ENCODE results near the gene SP5. TPM values are rescaled to one million over a fixed set of nuclear protein-coding genes. Genes with fewer than 3 reads are reported as not detected.

SP5 gene
- total and polyA plus RNA-seq, 9 of the 15 experiments (the other 6 are each of a cell fraction or from before 2014, with no cell fraction given) = 0.03 to 1.7 (median 0.16) TPM; not detected in 1

DNA sequence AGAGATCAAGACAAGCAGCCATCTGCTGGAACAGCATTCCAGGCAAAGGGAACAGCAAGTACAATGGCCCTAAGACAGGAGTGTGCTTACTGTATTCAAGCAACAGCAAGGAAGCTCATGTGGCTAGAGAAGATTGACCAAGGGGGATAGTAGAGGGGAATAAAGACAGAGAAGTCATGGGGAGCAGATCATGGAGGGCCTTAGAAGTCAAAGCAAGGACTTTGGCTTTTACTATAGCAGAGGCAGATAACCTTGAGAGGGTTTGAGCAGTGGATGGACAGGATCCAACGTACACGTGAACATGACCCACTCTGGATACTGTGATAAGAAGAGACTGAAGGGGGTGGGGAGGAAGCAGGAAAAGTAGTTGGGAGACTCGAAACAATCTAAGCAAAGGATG is 26.9 kb downstream of the SP5 start (continued):
- TF ChIP-seq, protein P1, sequence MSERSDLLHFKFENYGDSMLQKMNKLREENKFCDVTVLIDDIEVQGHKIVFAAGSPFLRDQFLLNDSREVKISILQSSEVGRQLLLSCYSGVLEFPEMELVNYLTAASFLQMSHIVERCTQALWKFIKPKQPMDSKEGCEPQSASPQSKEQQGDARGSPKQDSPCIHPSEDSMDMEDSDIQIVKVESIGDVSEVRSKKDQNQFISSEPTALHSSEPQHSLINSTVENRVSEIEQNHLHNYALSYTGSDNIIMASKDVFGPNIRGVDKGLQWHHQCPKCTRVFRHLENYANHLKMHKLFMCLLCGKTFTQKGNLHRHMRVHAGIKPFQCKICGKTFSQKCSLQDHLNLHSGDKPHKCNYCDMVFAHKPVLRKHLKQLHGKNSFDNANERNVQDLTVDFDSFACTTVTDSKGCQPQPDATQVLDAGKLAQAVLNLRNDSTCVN (CRISPR knock-in tag; IDR thresholded peaks at IDR 0.05) = 0 out of 2 replicates have a peak, but pooled peaks have one; percentile 44
- TF ChIP-seq ZNF41 (CRISPR knock-in tag; conservative IDR thresholded peaks at IDR 0.05) (no peak), ADNP (tag; IDR thresholded peaks at IDR 0.05) (no peak), MTA2 (IDR thresholded peaks at IDR 0.05; ENCODE audit: low read depth) (peak; percentile 34; the same call in 1 of the 2 replicates), ZNF57 (CRISPR knock-in tag; IDR thresholded peaks at IDR 0.05) (no peak), TCF7L2 (IDR thresholded peaks at IDR 0.05; ENCODE audit: low read depth, low read length) (no peak), PHF21A (IDR thresholded peaks at IDR 0.05; ENCODE audit: borderline replicate concordance, low read depth) (no peak), NCOA4 (IDR thresholded peaks at IDR 0.05; ENCODE audit: partially characterized antibody) (no peak), FOS (IDR thresholded peaks at IDR 0.05; ENCODE audit: extremely low read depth, insufficient read length) (no peak), CAMTA2 (CRISPR knock-in tag; conservative IDR thresholded peaks at IDR 0.05) (no peak), ILF3 (IDR thresholded peaks at IDR 0.05; ENCODE audit: borderline replicate concordance) (no peak)
- TF ChIP-seq, protein P2, sequence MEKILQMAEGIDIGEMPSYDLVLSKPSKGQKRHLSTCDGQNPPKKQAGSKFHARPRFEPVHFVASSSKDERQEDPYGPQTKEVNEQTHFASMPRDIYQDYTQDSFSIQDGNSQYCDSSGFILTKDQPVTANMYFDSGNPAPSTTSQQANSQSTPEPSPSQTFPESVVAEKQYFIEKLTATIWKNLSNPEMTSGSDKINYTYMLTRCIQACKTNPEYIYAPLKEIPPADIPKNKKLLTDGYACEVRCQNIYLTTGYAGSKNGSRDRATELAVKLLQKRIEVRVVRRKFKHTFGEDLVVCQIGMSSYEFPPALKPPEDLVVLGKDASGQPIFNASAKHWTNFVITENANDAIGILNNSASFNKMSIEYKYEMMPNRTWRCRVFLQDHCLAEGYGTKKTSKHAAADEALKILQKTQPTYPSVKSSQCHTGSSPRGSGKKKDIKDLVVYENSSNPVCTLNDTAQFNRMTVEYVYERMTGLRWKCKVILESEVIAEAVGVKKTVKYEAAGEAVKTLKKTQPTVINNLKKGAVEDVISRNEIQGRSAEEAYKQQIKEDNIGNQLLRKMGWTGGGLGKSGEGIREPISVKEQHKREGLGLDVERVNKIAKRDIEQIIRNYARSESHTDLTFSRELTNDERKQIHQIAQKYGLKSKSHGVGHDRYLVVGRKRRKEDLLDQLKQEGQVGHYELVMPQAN (IDR thresholded peaks at IDR 0.05; ENCODE audit: borderline replicate concordance) = no peak
- TF ChIP-seq, protein P3, sequence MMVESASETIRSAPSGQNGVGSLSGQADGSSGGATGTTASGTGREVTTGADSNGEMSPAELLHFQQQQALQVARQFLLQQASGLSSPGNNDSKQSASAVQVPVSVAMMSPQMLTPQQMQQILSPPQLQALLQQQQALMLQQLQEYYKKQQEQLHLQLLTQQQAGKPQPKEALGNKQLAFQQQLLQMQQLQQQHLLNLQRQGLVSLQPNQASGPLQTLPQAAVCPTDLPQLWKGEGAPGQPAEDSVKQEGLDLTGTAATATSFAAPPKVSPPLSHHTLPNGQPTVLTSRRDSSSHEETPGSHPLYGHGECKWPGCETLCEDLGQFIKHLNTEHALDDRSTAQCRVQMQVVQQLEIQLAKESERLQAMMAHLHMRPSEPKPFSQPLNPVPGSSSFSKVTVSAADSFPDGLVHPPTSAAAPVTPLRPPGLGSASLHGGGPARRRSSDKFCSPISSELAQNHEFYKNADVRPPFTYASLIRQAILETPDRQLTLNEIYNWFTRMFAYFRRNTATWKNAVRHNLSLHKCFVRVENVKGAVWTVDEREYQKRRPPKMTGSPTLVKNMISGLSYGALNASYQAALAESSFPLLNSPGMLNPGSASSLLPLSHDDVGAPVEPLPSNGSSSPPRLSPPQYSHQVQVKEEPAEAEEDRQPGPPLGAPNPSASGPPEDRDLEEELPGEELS (CRISPR knock-in tag; IDR thresholded peaks at IDR 0.05; ENCODE audit: borderline replicate concordance) = no peak
- TF ChIP-seq, protein P4, sequence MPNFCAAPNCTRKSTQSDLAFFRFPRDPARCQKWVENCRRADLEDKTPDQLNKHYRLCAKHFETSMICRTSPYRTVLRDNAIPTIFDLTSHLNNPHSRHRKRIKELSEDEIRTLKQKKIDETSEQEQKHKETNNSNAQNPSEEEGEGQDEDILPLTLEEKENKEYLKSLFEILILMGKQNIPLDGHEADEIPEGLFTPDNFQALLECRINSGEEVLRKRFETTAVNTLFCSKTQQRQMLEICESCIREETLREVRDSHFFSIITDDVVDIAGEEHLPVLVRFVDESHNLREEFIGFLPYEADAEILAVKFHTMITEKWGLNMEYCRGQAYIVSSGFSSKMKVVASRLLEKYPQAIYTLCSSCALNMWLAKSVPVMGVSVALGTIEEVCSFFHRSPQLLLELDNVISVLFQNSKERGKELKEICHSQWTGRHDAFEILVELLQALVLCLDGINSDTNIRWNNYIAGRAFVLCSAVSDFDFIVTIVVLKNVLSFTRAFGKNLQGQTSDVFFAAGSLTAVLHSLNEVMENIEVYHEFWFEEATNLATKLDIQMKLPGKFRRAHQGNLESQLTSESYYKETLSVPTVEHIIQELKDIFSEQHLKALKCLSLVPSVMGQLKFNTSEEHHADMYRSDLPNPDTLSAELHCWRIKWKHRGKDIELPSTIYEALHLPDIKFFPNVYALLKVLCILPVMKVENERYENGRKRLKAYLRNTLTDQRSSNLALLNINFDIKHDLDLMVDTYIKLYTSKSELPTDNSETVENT (CRISPR knock-in tag; IDR thresholded peaks at IDR 0.05) = no peak
- TF ChIP-seq, protein P5, sequence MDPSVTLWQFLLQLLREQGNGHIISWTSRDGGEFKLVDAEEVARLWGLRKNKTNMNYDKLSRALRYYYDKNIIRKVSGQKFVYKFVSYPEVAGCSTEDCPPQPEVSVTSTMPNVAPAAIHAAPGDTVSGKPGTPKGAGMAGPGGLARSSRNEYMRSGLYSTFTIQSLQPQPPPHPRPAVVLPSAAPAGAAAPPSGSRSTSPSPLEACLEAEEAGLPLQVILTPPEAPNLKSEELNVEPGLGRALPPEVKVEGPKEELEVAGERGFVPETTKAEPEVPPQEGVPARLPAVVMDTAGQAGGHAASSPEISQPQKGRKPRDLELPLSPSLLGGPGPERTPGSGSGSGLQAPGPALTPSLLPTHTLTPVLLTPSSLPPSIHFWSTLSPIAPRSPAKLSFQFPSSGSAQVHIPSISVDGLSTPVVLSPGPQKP (CRISPR knock-in tag; IDR thresholded peaks at IDR 0.05) = no peak
- TF ChIP-seq, protein P6, sequence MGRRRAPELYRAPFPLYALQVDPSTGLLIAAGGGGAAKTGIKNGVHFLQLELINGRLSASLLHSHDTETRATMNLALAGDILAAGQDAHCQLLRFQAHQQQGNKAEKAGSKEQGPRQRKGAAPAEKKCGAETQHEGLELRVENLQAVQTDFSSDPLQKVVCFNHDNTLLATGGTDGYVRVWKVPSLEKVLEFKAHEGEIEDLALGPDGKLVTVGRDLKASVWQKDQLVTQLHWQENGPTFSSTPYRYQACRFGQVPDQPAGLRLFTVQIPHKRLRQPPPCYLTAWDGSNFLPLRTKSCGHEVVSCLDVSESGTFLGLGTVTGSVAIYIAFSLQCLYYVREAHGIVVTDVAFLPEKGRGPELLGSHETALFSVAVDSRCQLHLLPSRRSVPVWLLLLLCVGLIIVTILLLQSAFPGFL (CRISPR knock-in tag; IDR thresholded peaks at IDR 0.05) = no peak
- TF ChIP-seq, protein P7, sequence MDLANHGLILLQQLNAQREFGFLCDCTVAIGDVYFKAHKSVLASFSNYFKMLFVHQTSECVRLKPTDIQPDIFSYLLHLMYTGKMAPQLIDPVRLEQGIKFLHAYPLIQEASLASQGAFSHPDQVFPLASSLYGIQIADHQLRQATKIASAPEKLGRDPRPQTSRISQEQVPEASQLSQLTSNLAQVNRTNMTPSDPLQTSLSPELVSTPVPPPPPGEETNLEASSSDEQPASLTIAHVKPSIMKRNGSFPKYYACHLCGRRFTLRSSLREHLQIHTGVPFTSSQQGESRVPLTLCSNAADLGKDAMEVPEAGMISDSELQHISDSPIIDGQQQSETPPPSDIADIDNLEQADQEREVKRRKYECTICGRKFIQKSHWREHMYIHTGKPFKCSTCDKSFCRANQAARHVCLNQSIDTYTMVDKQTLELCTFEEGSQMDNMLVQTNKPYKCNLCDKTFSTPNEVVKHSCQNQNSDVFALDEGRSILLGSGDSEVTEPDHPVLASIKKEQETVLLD (IDR thresholded peaks at IDR 0.05) = no peak
